ENCODE results near the gene AP4S1.

Gene AP4S1

DNA sequence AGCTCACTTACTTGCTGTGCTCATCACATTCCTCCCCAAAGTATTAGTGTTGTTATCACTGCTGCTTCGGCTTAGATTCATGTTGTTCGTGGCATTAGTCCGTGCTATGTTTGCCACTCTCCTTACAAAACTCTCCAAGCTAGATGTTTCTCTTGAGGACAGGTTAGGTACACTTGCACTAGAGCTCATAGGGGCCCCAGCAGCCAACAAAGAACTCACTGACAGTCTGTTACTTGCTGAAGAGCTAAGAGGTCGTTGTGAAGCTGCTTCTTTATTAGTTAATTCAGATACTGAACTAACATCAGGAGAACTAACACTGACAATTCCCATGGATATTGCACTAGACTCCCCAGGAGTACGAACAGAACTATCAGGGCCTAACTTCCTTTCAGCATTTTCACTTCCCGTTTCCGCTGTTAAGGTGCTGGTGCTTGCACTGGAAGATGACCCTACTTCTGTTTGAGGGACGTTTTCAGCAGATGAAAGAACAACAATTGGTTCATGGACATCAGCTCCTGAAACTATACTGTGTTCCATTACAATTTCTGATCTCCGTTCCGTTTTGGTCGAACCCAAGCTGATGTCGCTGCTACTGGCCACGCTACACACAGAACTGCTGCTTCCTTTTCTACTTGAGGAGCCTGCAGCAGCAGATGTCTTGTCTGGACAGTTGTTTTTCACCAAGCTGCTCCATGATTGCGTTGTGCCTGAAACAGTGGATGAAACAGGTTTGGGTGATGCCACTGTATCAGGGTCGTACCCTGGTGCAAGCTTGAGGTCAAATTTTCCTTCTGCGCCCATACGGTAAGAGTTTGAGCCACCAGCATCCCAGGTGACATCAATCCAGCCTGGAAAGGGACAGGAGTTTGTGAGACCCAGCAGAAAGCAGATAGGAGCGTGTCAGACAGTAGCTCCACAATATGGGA, 103.4 kb downstream of the AP4S1 start:
- DNase-seq (ENCODE audit: low read depth in 2 of 2, low spot score in 1 of 2): no peak

DNA sequence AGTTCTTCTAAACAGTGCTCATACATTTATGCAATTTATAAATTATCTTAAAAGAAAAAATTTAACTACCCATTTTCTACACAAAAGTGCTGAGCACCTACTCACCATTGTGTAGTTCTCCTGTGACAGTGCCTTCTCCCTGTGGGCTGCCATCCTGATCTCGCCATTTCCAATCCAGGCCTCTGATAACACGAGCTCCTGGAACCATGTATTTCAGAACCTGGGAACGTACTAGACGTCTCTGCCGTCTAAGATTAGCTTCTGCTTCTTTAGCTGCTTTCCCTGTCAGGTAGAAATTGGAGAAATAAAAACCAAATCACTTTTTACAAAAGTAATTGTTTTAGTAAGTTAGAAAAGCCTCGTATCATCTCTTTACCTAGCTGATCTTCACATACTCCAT, 107.7 kb downstream of the AP4S1 start:
- no peak for DNase-seq (ENCODE audit: low read depth in 2 of 2, low spot score in 1 of 2)

DNA sequence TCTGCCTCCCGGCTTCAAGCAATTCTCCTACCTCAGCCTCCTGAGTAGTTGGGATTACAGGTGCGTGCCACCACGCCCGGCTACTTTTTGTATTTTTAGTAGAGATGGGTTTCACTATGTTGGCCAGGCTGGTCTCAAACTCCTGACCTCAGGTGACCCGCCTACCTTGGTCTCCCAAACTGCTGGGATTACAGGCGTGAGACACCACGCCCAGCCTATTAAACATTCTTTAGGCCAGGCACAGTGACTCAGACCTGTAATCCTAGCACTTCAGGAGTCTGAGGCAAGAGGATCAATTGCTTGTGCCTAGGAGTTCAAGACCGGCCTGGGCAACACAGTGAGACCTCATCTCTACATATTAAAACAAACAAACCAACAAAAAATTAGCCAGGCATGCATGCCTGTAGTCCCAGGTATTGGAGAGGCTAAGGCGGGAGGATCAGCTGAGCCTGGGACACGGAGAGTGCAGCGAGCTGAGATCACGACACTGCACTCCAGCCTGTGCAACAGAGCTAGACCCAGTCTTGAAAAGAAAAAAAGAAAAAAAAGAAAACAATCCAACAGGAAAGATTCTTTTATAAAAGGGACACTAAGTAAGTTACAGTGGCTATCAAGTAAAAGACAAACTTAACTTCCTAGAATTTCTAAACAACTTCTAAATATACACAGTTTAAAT, 111.9 kb downstream of the AP4S1 start:
- DNase-seq (ENCODE audit: low read depth in 2 of 2, low spot score in 1 of 2): no peak

DNA sequence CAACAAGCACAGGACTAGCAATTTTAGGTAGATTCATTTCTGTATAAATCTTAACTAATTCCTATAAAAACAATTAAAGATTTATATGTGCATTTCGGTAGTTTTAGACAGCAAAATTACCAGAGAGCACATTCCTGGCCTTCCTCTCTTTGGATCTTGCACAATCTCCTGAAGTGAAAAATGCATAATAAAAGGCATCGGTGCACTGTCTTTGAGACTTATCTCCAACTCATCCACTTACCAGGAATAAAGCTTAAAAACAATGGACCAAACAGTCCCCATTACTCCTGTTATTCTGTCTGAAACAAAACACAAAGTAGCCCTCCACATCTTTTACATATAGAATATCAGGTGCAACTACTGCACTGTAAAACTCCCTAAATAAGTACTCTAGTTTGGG, 112.9 kb downstream of the AP4S1 start:
- no peak for DNase-seq (ENCODE audit: low read depth in 2 of 2, low spot score in 1 of 2)

DNA sequence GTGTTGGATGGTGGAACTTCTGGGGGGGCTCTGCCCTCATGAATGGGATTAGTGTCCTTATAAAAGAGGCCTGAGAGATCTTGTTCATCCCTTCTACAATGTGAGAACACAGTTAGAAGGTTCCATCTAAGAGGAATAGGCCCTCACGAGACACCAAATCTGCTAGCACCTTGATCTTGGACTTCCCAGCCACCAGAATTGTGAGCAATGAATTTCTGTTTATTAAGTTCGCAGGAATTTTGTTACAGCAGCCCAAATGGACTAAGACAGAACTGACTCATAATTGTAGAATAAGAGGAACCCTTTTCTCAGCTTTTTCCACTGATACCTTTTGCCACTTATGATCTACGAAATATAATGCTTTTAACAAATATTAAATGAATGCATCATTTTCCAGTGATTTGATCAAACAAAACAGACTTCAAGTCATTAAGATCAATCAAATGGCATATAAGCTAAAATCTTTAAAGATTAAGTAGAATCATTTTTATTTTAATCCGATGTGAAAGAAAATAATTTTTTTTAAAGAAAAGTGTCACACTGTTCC, 113.9 kb downstream of the AP4S1 start:
- DNase-seq (ENCODE audit: low read depth in 2 of 2, low spot score in 1 of 2): no peak

DNA sequence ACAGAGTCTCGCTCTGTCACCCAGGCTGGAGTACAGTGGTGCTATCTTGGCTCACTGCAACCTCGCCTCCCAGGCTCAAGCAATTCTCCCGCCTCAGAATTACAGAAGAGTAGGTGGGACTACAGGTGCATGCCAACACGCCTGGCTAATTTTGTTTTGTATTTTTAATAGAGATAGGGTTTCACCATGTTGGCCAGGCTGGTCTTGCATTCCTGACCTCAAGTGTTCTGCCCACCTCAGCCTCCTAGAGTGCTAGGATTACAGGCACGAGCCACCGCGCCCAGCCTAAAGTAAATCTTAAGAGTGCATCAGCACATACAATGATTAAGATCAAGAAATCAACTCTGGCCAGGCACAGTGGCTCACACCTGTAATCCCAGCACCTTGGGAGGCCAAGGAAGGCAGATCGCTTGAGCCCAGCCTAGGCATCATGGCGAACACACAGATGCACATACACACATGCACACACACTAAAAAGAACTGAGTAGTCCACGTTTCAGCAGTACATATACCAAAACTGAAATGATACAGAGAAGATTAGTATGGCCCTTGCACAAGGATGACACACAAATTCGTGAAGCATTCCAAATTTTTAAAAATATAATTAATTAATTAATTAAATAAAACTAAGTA, 117.1 kb downstream of the AP4S1 start:
- DNase-seq (ENCODE audit: low read depth in 2 of 2, low spot score in 1 of 2): no peak

Measured in stimulated activated CD8-positive, alpha-beta memory T cell treated with anti-CD3 and anti-CD28 coated beads, Interleukin-4, amount 100 ng/mL, for 4 hours (primary cell).